ENCODE results near the gene SEC16A.

Gene SEC16A

DNA sequence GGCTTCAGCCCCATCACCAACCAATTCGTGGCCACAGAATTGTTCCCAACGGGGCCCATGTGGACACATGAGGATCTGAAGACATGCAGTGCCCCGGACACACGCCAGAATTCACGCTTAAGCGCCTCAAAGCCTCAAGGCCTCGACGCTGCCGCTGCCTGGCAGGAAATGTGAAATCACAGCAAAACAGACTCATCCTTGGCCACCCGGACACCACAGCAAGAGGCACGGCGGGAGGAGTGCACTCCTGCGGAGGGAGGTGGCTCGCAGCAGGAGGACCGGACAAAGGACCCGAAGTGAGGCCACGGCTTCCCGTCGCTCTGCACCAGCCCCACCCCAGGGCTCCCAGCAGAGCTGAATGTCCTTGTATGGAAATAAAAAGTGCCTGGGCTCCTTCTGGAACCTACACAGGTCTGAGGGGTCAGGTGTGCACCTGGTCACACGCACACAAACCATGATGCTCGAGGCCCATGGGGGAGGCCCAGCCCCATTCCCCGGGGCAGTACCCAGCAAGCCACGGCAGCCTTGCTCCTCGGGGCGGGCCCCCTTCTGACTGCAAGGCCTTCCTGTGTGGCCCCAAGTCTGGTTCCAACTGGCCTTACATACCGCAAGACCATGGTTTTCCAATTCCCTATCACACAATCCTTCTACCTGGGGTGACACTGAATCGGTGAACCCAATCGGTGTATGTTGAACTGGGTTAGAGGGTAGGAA is 10.0 kb downstream of the SEC16A start:
- DNase-seq, result peak in 2 of 10 donors; percentile 48 to 73
- intact Hi-C loops (cut with DNase I), result no loop called here

DNA sequence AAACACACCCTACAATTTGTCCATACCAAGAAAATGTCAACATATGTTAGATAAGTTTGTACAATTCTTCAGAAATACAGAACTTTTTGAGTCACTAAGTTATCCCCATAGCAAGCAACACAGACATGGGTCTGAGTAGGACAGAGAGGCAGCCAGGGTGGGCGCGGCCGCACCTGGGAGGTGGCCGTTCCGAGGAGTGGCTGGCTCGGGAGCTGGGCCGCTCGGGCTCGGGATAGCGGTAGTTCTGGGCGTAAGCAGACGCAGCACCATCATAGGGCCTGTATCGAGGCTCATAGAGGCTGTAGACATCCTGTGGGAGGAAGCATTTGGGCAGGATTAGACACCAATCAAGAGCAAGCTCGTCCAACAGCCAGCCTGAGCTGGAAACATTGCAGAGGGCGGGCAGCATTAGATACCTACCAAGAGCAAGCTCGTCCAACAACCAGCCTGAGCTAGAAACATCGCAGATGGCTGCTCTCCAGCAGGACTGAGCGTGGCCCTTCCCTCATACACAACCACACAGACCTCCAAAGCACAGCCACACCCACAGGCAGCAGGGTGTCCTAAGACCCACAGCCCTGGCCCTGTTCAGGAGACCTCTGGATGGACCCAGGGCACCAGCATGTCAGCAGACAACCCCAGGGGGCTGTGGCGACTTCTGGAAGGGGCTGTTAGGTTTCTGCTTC is 10.9 kb downstream of the SEC16A start:
- intact Hi-C loops (cut with DNase I), result no loop called here
- DNase-seq, result peak in 1 of 10 donors; percentile 65

DNA sequence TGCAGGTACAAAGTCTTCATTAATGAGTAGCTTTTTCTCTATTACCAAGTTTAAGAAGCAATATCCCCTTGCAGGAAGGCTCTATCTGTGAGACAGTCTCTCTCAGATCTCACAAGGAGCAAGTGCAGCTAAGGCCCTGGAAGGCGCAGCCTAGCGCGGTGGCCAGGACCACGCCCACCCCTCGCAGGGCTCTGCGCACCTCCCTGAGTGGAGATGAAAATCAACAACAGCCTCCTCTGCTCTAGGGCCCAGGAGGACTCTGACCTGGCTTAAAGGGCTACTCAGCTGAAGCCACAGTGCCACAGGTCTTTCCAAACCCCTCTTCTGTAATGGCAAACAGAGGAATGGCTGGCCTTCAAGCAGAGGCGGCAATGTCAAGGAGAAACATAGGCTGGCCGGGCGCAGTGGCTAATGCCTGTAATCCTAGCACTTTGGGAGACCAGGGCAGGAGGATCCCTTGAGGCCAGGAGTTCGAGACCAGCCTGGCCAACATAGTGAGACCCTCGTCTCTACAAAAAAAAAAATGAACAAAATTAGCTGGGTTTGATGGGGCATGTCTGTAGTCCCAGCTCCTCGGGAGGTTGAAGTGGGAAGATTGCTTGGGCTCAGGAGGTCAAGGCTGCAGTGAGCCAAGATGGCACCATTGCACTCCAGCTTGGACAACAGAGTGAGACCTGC is 11.9 kb downstream of the SEC16A start:
- DNase-seq, result no peak
- intact Hi-C loops (cut with DNase I), result no loop called here

DNA sequence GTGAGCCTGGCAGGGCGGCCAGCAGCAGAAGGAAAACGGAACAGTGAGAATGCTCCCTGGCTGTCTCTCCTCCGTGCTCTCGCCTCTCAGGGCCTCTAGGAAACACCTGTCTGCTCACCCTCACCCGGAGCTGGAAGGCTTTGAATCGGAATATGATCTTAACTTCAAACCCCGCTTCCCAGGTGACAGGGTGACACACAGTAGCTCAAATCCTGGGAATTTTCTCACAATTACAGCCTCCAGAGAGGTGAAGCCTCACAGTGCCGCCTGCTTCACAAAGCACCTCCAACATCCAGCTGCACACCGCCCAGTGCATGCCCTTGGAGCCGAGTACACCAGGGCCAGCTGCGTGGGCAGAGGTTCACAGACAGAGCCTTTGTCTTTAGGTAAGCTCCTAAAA is 12.5 kb downstream of the SEC16A start:
- DNase-seq, result no peak
- intact Hi-C loops (cut with DNase I), result no loop called here

DNA sequence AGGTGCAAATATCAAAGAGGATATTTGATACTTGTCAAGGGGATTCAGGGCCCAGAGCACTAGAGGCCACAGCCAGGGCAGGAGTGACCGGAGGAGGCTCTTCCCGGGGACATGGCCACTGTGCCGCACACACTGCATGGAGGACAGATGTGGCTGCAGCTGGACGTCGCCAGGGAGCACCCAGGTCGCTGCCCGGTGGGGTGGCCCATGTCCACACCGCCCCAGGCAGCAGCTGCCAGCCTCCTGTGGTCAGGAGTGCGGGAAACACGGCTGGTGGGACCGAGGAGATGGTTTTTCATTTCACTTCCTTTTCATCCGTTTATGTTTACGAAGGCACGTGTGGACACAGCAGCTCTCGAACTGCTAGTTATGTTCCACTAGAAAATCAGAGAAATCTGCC is 15.1 kb downstream of the SEC16A start:
- no peak for DNase-seq
- intact Hi-C loops (cut with DNase I), result no loop called here

DNA sequence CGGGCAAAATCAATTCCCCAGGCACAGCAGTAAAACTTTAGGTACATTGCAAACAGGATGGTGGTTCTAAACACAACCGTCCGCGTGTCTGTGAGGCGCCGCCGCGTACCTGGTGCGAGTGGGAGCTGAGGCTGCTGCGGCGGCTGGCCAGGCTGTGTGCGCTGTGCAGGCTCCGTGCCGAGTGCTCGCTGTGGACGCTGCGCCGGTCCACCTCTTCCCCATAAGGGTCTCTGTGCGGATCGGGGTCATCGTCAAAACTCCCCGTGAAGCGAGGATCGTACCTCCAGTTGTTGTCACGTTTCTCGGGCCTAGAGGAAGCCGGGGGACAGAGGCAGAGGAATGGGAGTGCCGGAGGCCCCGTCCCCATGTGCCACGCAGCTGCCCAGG is 16.7 kb downstream of the SEC16A start:
- intact Hi-C loops (cut with DNase I), result no loop called here

DNA sequence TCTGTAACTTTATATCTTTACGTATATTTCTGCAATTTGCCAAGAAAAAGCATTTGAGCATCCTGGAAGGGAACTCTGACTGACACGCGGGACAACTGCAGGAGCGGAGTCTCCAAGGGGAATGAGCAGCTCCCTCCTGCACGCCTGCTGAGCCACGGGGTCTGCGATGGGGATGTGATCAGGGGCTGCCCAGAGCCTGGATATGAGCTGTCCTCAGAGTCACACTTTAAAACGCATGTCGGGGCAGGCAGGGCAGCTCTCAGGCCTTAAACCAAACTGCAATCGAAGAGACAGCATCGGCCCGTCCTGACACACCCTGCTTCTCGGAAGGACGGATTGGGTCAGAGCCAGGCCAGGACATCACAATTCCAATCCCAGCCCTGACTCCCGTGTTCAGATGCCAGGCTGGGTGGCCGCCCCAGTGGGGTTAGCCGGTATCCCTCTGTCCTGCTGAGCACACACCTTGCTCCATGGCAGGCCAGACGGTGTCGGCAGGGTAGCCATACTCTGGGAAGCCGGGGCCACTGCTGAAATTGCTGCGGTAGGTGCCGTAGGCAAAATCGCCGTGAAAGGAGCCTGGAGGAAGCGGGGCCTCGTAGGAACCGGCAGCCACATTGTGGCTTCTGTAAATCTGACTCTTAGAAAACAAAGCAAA is 17.2 kb downstream of the SEC16A start:
- intact Hi-C loops (cut with DNase I), result no loop called here
- DNase-seq, result no peak

More for the DNA sequence above, 16.7 kb downstream of the SEC16A start:
- peak in 1 of 10 donors; percentile 75 for DNase-seq

DNA sequence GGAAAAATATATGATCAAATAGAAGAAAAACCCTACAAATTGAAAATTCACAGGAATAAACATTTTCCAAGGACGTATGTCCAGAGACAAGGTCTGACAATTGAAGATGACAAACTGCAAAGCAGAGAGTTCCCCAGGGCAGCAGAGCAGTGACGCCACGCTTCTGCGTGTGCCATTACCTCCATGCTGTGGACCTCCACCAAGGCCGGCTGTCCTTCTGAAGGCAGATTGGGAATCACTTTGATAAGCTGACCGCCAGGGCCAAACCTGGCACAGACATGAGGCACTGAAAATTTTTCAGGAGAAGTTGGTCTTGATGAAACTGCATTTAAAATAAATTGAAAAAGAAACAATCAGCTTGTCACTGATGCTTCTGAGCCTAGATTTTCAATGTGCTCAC is 18.6 kb downstream of the SEC16A start:
- DNase-seq, result no peak
- intact Hi-C loops (cut with DNase I), result no loop called here

DNA sequence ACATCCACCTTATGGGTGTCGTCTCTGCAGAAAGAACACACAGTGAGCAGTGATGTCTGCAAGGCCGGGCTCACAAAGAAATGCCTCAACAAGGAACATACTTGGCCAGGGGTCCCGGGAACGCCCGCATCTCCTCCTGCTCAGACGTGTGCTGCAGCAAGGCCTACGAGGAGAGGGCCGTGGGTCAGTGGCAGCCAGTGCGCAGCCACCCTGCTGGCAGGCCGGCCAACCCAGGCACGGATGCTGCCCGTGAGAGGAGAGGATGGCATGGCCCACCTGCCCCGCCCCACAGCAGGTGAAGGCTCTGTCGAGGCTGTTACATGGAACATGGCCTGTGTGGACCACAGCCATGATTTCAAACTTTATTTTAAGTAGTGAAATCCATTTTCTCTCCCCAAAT is 19.3 kb downstream of the SEC16A start:
- intact Hi-C loops (cut with DNase I), result no loop called here
- peak in 1 of 10 donors; percentile 72 for DNase-seq

DNA sequence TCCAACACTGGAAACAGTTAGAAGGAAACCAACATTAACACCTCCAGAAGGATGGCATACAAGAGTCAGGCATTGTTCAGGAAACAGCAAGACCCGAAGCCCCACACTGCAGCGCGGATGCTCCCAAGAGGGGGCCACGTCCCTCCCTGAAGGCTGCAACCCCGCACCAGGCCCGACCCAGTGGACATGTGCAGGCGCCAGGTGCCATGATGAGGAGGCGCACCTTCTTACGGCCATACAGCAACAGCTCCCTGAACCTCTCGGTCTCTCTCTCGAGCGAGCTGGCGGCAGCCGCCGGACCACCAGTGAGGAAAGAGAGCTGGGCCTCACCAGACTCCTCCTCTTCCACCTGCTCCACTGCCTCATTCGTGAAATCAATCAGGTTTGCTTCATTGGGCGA is 20.2 kb downstream of the SEC16A start:
- intact Hi-C loops (cut with DNase I), result no loop called here
- DNase-seq, result peak in 1 of 10 donors; percentile 40

DNA sequence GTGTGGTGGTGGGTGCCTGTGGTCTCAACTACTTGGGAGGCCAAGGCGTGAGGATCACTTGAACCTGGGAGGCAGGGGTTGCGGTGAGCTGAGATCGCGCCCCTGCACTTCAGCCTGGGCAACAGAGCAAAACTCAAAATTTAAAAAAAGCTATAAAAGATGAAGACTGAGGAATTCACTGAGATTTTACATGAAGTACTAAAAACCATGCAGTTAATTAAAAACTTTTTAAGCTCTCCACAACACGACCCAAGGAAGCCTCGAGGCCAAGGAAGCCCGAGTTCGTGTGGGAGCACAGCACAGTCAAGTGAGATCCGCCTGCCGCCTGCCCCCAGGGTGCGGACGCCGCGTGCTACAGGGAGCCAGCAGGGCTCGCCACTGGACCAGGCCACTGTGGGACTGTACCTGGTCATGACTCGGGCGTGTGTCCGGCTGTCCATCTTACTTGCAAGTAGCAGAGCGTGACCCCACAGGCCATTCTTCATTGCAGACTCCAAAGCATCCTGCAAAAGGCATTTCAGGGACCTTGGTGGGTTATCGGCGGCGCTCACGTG is 22.0 kb downstream of the SEC16A start:
- intact Hi-C loops (cut with DNase I), result no loop called here
- DNase-seq, result peak in 1 of 10 donors; percentile 62

DNA sequence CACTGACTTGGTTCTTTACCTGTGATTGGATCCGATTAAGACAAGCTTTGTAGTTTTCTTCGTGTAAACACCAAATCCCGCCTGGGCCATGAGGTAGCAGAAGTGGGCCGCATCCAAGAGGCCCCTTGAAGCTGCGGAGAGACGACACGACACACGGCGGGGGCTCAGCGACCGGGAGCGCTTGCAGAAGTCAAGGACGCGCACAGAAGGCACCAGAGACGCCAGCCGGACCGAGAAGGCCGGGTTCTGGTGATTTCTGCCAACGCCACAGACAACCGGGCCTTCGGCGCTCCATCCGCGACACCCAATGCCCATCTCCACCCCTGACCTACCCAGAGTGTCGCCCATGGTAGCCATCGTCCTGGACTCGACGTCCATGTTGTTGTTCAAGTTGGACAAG is 23.4 kb downstream of the SEC16A start:
- intact Hi-C loops (cut with DNase I), result no loop called here
- DNase-seq, result no peak

DNA sequence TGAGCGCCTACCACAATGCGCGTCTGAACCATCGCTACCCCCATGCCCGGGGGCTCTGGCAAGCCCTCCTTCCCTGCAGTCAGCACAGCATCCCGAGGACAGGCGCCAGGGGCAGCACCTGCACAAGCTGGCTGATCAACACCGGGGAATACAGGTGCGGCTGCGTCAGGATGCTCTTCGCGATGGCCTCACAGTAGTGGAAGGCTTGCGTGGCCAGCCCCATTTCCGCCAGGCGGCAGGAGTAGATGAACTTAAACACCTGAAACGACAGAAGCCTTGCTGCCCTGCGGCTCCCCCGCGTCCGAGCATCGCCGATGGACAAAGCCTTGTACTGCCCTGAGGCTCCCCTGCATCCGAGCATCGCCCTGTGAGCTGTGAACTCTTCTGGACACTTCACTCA is 25.5 kb downstream of the SEC16A start:
- DNase-seq, result peak in 1 of 10 donors; percentile 54
- intact Hi-C loops (cut with DNase I), result no loop called here

DNA sequence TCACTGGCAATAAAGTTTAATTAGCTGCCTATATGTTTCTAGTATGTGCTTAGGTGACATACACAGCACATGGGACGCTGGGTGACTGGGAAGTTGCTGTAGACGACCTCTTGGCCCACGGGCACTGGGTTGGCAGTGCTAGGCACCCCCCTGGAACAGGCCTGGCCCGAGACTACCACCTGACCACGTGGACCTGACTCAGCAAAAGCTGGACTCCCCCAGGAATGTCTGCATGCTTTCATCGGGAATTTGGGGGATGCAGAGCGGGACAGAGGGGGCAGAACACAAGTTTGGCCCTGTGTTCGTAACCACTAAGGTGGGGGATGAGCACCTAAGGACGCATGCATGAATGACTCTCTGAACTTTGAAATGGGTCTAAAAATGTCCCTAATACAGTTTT is 26.6 kb downstream of the SEC16A start:
- peak in 1 of 10 donors; percentile 49 for DNase-seq
- intact Hi-C loops (cut with DNase I), result no loop called here

DNA sequence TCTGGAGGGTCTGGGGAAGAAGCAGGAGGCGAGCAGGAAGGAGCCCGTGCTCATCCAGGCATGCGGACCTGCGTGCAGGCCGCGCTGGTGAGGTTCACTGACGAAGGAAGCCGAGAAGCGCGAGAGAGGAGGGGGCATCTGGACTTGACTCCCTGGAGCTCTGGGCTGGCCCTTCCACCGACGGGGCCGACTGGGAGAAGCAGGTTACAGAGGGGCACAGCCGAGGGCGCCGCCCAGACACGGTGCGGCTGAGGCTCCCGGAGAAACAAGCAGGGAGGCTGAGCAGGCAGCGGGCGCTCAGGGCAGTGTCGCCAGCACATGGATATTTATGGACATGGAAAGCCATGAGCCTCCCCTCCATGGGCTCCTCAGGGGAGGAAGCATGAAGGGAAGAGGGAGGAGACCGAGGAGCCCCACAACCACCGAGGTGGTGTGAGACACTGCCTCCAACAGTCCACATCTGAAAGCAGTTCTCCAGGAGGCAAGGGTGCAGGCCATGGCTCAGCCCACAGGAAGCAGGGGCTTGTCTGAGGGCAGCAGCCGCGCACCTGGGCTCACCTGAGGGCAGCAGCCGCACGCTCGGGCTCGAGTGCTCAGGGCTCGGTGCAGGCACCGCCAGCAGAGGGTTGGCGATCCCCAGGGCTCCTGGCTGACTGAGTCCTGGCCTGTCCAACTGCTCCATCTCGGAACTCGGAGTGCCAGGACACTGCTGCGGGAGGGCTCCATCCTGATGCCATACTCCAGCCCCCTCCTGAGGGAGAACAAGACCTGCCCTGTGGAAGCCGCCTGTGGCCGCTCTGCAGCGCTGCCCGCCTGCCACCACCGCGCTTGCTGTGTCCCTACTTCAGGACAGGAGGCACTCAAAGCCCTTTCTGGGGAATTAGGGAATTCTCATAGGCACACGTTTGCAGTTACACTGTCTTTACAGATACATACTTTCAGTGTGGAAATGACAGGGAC is 27.5 kb downstream of the SEC16A start:
- intact Hi-C loops (cut with DNase I), result no loop called here
- peak in 1 of 10 donors; percentile 75 for DNase-seq

DNA sequence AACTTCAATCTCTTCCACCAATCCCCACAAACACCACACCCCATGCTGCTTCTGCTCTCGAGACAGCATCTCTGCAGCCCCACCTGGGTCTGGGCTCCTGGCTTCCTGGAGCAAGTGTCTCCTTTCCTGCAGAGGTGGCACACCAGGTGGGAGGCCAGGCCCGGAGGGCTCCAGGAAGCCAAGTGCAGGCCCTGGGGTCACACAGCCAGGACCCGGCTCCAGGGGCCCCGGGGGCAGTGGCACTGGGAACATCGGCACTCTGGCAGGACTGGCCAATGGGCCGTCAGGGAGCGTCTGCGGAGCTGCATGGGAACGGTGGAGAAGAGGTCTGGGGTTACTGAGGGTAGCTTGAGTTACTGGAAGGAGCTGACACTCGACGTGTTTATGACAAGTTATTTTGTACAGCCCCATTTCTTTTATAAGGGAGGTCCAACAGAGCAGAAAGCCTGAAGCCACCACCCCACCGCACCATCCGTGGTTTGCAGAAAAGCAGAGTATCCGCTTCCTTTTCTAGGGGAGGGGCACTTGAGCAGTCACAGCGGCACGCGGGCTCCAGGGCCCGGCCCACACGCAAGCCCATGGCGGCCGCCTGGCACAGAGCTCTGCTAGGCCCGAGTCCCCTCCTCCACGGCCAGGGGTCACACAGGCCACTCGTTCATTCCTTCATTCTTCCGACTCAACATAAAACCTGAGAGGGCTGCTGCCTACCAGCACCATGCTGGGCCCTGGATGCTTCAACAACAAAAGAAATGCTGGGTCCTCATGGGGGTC is 28.6 kb downstream of the SEC16A start:
- DNase-seq, result no peak

DNA sequence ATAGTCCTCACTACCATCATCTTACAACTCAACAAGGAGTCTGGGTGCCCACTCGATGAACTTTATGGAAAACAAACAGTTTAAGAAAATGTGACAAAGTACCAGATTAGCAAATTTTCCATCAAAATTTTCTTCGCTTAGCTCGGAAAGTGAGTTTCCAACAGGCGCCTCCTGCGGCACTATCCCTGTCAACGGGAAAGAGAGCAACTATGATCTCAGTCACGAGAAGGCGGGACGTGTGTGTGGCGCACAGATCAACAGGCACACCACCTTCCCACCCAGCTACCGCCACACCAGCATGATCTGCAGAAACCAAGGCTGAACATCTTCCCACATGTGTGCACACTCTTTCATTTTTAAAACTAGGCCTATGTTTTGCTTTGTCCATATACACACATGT is 29.5 kb downstream of the SEC16A start:
- DNase-seq, result no peak
- intact Hi-C loops (cut with DNase I), result no loop called here

More for the DNA sequence above, 28.6 kb downstream of the SEC16A start:
- intact Hi-C loops (cut with DNase I), result no loop called here

DNA sequence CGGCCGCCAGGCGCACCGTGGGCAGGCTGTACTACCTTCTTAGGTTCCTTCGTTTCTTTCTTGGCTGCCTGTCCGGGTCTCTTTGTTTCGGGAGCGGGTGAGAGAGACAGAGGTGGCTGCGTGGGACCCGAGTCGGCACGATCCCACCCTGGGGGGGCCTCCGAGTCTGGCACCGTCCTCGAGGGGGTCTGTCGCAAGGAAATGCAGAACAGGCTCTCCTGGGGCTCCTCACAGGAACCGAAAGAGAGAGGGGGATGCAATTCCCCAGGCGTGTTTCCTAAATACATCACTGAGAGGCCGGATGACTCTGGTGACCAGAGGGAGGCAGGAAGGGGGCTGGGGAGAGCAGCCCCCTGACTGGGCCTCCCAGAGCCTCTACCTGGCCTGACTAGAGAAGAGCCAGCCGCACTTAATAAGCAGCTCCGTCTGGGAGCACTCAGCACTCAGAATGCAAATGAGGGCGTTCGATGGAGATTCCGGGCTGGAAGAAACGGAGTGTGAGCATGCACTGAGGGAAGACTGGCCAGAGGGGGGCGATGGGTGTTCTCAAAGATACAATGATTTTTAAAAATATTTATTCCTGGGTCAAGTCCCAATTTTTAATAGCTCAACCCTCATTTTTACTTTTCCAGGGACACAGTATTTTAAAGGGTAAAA is 31.5 kb downstream of the SEC16A start:
- intact Hi-C loops (cut with DNase I), result no loop called here
- DNase-seq, result no peak

Measured in posterior cingulate gyrus (tissue), 11 donors.